ENCODE measurements around the gene PEX19.

Gene PEX19

GRCh38 chr1:160244209-160244608, 40.7 kb downstream of the PEX19 start (continued):
- TF ChIP-seq, protein P1, sequence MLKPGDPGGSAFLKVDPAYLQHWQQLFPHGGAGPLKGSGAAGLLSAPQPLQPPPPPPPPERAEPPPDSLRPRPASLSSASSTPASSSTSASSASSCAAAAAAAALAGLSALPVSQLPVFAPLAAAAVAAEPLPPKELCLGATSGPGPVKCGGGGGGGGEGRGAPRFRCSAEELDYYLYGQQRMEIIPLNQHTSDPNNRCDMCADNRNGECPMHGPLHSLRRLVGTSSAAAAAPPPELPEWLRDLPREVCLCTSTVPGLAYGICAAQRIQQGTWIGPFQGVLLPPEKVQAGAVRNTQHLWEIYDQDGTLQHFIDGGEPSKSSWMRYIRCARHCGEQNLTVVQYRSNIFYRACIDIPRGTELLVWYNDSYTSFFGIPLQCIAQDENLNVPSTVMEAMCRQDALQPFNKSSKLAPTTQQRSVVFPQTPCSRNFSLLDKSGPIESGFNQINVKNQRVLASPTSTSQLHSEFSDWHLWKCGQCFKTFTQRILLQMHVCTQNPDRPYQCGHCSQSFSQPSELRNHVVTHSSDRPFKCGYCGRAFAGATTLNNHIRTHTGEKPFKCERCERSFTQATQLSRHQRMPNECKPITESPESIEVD (tag by site-specific recombination; IDR thresholded peaks at IDR 0.05), result peak; percentile 21; the same call in 1 of the 2 replicates
- TF ChIP-seq RBAK (tag by site-specific recombination; IDR thresholded peaks at IDR 0.05) (no peak), WT1 (tag by site-specific recombination; IDR thresholded peaks at IDR 0.05) (peak; percentile 63; the same call in 1 of the 2 replicates), GFI1B (tag by site-specific recombination; IDR thresholded peaks at IDR 0.05) (peak; percentile 96), PRDM1 (tag by site-specific recombination; IDR thresholded peaks at IDR 0.05) (no peak), ZNF530 (tag by site-specific recombination; IDR thresholded peaks at IDR 0.05; ENCODE audit: low read depth) (no peak)
- TF ChIP-seq, protein P2, sequence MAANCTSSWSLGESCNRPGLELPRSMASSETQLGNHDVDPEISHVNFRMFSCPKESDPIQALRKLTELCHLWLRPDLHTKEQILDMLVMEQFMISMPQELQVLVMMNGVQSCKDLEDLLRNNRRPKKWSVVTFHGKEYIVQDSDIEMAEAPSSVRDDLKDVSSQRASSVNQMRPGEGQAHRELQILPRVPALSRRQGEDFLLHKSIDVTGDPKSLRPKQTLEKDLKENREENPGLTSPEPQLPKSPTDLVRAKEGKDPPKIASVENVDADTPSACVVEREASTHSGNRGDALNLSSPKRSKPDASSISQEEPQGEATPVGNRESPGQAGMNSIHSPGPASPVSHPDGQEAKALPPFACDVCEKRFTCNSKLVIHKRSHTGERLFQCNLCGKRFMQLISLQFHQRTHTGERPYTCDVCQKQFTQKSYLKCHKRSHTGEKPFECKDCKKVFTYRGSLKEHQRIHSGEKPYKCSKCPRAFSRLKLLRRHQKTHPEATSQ (tag by site-specific recombination; IDR thresholded peaks at IDR 0.05), result no peak

GRCh38 chr1:160243767-160244166, 41.2 kb downstream of the PEX19 start:
- peaks cover 19% of the 10 kb centered on the region for H3K4me1 ChIP-seq (ENCODE audit: control insufficient read depth, insufficient read depth, low read length)
- peaks cover 4 to 51% of the 10 kb centered on the region in 2 experiments for H3K36me3 ChIP-seq (ENCODE audit: control insufficient read depth in 2 of 2, insufficient read depth in 1 of 2, low read length in 2 of 2)
- no peak overlapping the region for H3K27ac ChIP-seq (ENCODE audit: extremely low read depth, low read depth, low read length)
- ChIA-PET POLR2A (interaction anchor here (0.7 to 1.6 kb wide), 6 partner anchors 9 to 186 kb away, joined by 3 to 5 read pairs (median 4); partner anchors contain the start of gene DCAF8), CTCF (interaction anchor here (0.6 to 4.7 kb wide), 12 partner anchors 8 to 1234 kb away, joined by 3 to 28 read pairs (median 4); no protein-coding TSS in a partner anchor)
- H3K9me3 ChIP-seq (ENCODE audit: control insufficient read depth, insufficient read depth, low read depth, low read length), result no peaks in the 10 kb centered on the region
- H3K4me3 ChIP-seq (ENCODE audit: low read depth, low read length), result no peak overlapping the region
- no peak for TF ChIP-seq ZNF529 (tag by site-specific recombination; IDR thresholded peaks at IDR 0.05; ENCODE audit: insufficient replicate concordance)
- TF ChIP-seq ZNF16 (tag by site-specific recombination; IDR thresholded peaks at IDR 0.05; ENCODE audit: low read depth), result no peak
- TF ChIP-seq, protein P3, sequence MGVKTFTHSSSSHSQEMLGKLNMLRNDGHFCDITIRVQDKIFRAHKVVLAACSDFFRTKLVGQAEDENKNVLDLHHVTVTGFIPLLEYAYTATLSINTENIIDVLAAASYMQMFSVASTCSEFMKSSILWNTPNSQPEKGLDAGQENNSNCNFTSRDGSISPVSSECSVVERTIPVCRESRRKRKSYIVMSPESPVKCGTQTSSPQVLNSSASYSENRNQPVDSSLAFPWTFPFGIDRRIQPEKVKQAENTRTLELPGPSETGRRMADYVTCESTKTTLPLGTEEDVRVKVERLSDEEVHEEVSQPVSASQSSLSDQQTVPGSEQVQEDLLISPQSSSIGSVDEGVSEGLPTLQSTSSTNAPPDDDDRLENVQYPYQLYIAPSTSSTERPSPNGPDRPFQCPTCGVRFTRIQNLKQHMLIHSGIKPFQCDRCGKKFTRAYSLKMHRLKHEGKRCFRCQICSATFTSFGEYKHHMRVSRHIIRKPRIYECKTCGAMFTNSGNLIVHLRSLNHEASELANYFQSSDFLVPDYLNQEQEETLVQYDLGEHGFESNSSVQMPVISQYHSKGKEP (tag by site-specific recombination; IDR thresholded peaks at IDR 0.05), result no peak
- no peak for TF ChIP-seq ZNF214 (tag by site-specific recombination; IDR thresholded peaks at IDR 0.05; ENCODE audit: borderline replicate concordance)
- no peak for TF ChIP-seq TRIM28 (IDR thresholded peaks at IDR 0.05; ENCODE audit: borderline replicate concordance, low read length)
- no peak for TF ChIP-seq PRDM1 (tag by site-specific recombination; IDR thresholded peaks at IDR 0.05)

DNA sequence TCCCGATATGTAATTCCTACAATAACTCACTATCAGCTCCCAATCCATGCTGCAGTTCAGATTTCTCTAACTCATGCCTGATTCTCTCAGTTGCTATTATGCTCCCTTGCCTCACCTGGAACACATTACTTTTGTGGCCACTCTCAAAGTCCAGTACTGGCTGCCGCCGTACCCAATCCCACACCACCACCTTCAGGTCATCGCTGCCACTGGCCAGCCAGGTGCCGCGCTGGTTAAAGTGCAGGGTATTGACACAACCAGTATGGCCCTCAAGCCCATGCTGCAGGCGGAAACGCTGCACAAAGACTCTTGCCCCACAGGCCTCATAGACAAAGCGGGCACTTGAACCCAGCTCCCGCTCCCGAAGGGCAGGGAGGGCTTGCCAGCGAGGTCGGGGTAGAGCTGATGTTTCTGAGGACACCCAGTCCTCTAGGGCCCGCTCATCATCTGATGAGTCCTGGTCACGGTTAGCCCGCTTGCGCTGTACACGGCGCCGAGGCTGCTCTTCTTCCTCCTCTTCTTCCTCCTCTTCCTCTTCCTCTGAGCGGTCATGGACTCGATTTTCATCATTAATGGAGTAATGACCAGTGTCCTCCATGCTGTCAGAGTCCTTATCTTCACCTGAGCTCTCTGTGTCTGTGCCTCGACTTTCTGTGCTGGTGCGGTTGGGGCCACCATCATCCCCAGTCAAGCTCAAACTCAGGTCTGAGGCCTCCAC, 45.2 kb downstream of the PEX19 start:
- Histone ChIP-seq H3K9me3 (ENCODE audit: control insufficient read depth, insufficient read depth, low read depth, low read length) (no peaks in the 10 kb centered on the region), H3K36me3 (ENCODE audit: control insufficient read depth in 2 of 2, insufficient read depth in 1 of 2, low read length in 2 of 2) (peaks cover 29 to 89% of the 10 kb centered on the region in 2 experiments), H3K4me3 (ENCODE audit: low read depth, low read length) (no peak overlapping the region), H3K4me1 (ENCODE audit: control insufficient read depth, insufficient read depth, low read length) (peaks cover 11% of the 10 kb centered on the region), H3K27ac (ENCODE audit: extremely low read depth, low read depth, low read length) (no peak overlapping the region)
- ChIA-PET POLR2A (no interaction called here), CTCF (interaction anchor here (0.6 to 4.7 kb wide), 8 partner anchors 12 to 154 kb away, joined by 3 to 28 read pairs (median 5); no protein-coding TSS in a partner anchor)
- TF ChIP-seq ZNF19 (tag by site-specific recombination; IDR thresholded peaks at IDR 0.05; ENCODE audit: low read depth), result no peak
- TF ChIP-seq ZNF513 (tag by site-specific recombination; IDR thresholded peaks at IDR 0.05), result peak; percentile 92
- TF ChIP-seq ZFP37 (tag by site-specific recombination; IDR thresholded peaks at IDR 0.05), result no peak
- TF ChIP-seq KLF7 (tag by site-specific recombination; IDR thresholded peaks at IDR 0.05; ENCODE audit: borderline replicate concordance), result no peak
